ENCODE measurements around the gene SUGP1. TPM values are rescaled to one million over a fixed set of nuclear protein-coding genes. Genes with fewer than 3 reads are reported as not detected.

The SUGP1 gene
- polyA plus RNA-seq, 1 donor (not counting 4 experiments of a cell fraction or from before 2014, with no cell fraction given), result 28.6 TPM

DNA sequence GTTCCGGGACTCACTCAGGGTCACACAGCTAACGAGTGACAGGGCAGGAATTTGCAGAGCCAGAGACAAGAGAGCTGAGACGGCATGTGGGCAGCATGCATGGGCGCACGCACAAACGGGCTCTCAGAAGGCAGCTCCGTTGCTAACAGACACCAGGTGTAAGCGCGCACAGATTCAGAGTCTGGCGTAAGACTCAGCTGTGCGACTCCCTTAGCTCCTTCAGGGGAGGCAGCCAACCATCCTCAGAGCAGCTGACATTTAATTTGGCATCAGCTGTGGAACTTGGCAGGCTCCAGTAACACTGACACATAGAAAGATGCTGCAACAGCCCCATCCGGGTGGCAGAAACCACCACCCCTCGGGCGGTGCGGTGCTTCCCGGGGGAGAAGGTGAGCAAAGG, 39.7 kb downstream of the SUGP1 start:
- H3K4me2 ChIP-seq (ENCODE audit: control insufficient read depth, extremely low read depth, insufficient read depth, low read depth, low read length), result no peak overlapping the region
- no peak overlapping the region for H3K27ac ChIP-seq (ENCODE audit: control insufficient read depth, insufficient read depth, low read length)
- no peaks in the 10 kb centered on the region for H3K27me3 ChIP-seq (ENCODE audit: control insufficient read depth, extremely low read depth, insufficient read depth, low read length)
- H3K36me3 ChIP-seq (ENCODE audit: control insufficient read depth in 2 of 2, extremely low read depth in 1 of 2, insufficient read depth in 2 of 2, low read length in 2 of 2), result peaks cover 17 to 35% of the 10 kb centered on the region in 2 experiments
- H2AFZ ChIP-seq (ENCODE audit: control insufficient read depth, low read length), result no peak overlapping the region
- H3K4me1 ChIP-seq (ENCODE audit: control insufficient read depth, extremely low read depth, insufficient read depth, low read length), result no peaks in the 10 kb centered on the region
- TF ChIP-seq, protein P1, sequence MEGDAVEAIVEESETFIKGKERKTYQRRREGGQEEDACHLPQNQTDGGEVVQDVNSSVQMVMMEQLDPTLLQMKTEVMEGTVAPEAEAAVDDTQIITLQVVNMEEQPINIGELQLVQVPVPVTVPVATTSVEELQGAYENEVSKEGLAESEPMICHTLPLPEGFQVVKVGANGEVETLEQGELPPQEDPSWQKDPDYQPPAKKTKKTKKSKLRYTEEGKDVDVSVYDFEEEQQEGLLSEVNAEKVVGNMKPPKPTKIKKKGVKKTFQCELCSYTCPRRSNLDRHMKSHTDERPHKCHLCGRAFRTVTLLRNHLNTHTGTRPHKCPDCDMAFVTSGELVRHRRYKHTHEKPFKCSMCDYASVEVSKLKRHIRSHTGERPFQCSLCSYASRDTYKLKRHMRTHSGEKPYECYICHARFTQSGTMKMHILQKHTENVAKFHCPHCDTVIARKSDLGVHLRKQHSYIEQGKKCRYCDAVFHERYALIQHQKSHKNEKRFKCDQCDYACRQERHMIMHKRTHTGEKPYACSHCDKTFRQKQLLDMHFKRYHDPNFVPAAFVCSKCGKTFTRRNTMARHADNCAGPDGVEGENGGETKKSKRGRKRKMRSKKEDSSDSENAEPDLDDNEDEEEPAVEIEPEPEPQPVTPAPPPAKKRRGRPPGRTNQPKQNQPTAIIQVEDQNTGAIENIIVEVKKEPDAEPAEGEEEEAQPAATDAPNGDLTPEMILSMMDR (optimal IDR thresholded peaks at IDR 0.05 in 1 of 3, IDR thresholded peaks at IDR 0.05 in 1 of 3, conservative IDR thresholded peaks at IDR 0.05 in 1 of 3; ENCODE audit: extremely low read depth in 1 of 3, insufficient read depth in 2 of 3, low read length in 3 of 3), result no peak
- TF ChIP-seq EZH2 (IDR thresholded peaks at IDR 0.05; ENCODE audit: low read length), result no peak
- no peak for FAIRE-seq
- H3K4me3 ChIP-seq (ENCODE audit: control insufficient read depth in 2 of 3, extremely low read depth in 1 of 3, insufficient read depth in 2 of 3, low read depth in 1 of 3, low read length in 3 of 3), result no peak overlapping the region
- DNase-seq (ENCODE audit: low read depth, low spot score), result no peak
- H3K79me2 ChIP-seq (ENCODE audit: control insufficient read depth, insufficient read depth, low read length), result no peaks in the 10 kb centered on the region
- no peak overlapping the region for H3K9ac ChIP-seq (ENCODE audit: control insufficient read depth, extremely low read depth, insufficient read depth, low read length)
- H4K20me1 ChIP-seq (ENCODE audit: control insufficient read depth, extremely low read depth, insufficient read depth, low read length), result peaks cover 3% of the 10 kb centered on the region
- H3K9me1 ChIP-seq (ENCODE audit: control insufficient read depth, extremely low read depth, insufficient read depth, low read length), result no peaks in the 10 kb centered on the region
- dilution Hi-C loops (cut with MboI; ENCODE audit: extremely low pct_ligation_motif_present, low sequenced_read_pairs), result no loop called here
- H3K9me3 ChIP-seq (ENCODE audit: control insufficient read depth, low read depth, low read length), result no peaks in the 10 kb centered on the region

DNA sequence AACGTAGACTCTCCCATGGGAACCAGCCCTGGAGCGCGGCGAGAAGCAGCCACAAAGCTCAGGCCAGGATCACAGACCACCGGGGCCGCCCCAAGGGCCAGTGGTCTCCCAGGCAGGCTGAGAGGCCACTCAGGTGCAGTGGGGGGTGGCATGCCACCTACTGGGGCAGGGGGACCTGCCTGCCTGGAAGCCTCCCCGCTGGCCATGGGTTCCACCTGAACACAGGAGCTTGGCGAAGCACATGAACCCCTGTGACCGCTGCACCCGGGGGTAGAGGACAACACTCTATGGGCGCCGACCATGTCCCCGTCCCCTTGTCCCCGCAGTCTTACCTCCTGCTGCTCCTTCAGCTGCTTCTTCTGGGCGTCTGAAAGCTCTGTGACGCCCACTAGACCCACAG, 40.5 kb downstream of the SUGP1 start:
- Histone ChIP-seq H4K20me1 (ENCODE audit: control insufficient read depth, extremely low read depth, insufficient read depth, low read length) (peaks cover 3% of the 10 kb centered on the region), H3K9ac (ENCODE audit: control insufficient read depth, extremely low read depth, insufficient read depth, low read length) (no peak overlapping the region), H3K79me2 (ENCODE audit: control insufficient read depth, insufficient read depth, low read length) (no peaks in the 10 kb centered on the region), H3K4me3 (ENCODE audit: control insufficient read depth in 2 of 3, extremely low read depth in 1 of 3, insufficient read depth in 2 of 3, low read depth in 1 of 3, low read length in 3 of 3) (no peak overlapping the region), H3K4me2 (ENCODE audit: control insufficient read depth, extremely low read depth, insufficient read depth, low read depth, low read length) (no peak overlapping the region), H2AFZ (ENCODE audit: control insufficient read depth, low read length) (no peak overlapping the region), H3K9me1 (ENCODE audit: control insufficient read depth, extremely low read depth, insufficient read depth, low read length) (no peaks in the 10 kb centered on the region), H3K36me3 (ENCODE audit: control insufficient read depth in 2 of 2, extremely low read depth in 1 of 2, insufficient read depth in 2 of 2, low read length in 2 of 2) (peaks cover 17 to 32% of the 10 kb centered on the region in 2 experiments), H3K27me3 (ENCODE audit: control insufficient read depth, extremely low read depth, insufficient read depth, low read length) (no peaks in the 10 kb centered on the region), H3K27ac (ENCODE audit: control insufficient read depth, insufficient read depth, low read length) (no peak overlapping the region), H3K4me1 (ENCODE audit: control insufficient read depth, extremely low read depth, insufficient read depth, low read length) (no peaks in the 10 kb centered on the region), H3K9me3 (ENCODE audit: control insufficient read depth, low read depth, low read length) (no peaks in the 10 kb centered on the region)
- no peak for DNase-seq (ENCODE audit: low read depth, low spot score)
- no peak for FAIRE-seq
- dilution Hi-C loops (cut with MboI; ENCODE audit: extremely low pct_ligation_motif_present, low sequenced_read_pairs), result no loop called here
- TF ChIP-seq, protein P1 (optimal IDR thresholded peaks at IDR 0.05 in 1 of 3, IDR thresholded peaks at IDR 0.05 in 1 of 3, conservative IDR thresholded peaks at IDR 0.05 in 1 of 3; ENCODE audit: extremely low read depth in 1 of 3, insufficient read depth in 2 of 3, low read length in 3 of 3), result no peak
- TF ChIP-seq EZH2 (IDR thresholded peaks at IDR 0.05; ENCODE audit: low read length), result no peak
